Pulmonary artery endothelial cell (primary cell): ENCODE measurements around the gene ARHGAP21. TPM values are rescaled to one million over a fixed set of nuclear protein-coding genes. Genes with fewer than 3 reads are reported as not detected.
"Not testable (repeated sequence)": the region's sequence is repeated elsewhere in the genome, so short reads cannot be mapped to it uniquely, and the experiment has no call there.

ENCODE experiments used
- DNase-seq: peaks from one replicate; pipeline ENCODE4 v3.0.0-alpha.2; 2011; ENCODE audit warnings: low read depth, low spot score
- total RNA-seq: library from RNA; depleted of rRNA; stranded (reverse); fragments of >200 nt; gene quantifications from 2 replicates; pipeline ENCODE4 v1.2.3, GENCODE V29; 2014

The ARHGAP21 gene
- total RNA-seq, 1 donor from 2014 or later = 62.2 TPM

GRCh38 chr10:24685958-24686540, 37.6 kb downstream of the ARHGAP21 start:
- DNase-seq = no peak

GRCh38 chr10:24683554-24683953, 40.1 kb downstream of the ARHGAP21 start:
- no peak for DNase-seq

DNA sequence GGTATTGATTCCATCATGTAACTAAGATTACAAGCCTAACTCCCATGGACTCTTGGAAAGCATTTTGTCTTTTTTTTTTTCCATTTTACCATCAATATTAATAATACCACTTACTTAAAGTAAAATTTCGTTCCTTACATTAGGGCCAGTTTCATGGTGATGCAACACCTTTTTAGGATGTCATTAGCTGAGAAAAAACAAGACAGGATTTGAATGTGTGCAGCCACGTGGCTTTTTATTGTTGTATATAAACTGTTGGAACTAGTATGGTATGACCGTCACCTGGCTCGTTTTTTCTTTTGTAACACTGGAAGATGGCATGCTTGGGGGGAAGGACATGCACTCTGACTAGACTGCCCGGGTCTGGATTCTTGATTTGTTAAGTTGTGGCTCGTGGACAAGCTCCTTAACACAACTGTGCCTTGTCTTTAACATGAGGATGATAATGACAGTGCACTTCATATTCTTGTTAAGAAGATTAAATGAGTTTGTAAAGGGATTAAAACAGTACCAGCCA, 42.1 kb downstream of the ARHGAP21 start:
- no peak for DNase-seq

DNA sequence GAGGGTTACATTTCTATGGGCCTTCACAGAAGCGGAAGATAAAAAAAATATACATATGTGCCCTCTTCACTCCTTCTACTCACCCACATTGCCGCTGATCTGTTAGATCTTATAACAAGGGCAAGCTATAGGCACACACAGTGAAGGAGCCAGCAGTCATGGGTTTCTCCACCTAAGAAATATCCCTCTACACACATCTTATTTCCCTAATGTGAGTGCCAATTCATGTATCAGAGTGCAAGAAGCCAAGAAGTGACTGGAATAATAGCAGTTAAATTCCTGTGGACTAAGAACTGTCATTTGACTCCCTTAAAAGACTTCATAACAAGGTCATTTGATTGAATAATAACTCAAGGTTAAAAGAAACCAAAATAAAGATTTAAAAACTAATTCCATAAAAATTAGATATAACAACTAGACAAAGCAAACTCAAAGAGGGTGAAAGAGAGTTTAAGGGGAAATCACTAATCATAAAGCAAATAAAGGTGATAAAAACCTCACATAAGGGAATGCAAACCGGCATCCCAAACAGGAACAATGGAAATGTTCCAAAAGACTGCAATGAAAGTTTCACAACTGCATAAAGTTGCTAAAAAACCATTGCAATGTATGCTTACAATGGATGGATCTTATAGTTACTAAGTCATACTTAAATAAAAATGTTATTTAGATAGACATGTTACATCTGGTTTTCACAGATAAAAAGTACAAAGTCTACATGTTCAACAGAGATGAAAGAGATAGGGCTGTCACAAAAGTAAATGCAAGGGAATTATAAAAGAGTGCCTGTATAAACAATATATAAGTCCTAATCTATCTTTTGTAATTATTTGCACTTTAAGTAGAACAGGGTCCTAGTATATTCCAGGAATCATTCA, 42.8 kb downstream of the ARHGAP21 start:
- DNase-seq = no peak

- DNase-seq = no peak
Observed at GRCh38 chr10:24678757-24679156, 44.9 kb downstream of the ARHGAP21 start.

DNA sequence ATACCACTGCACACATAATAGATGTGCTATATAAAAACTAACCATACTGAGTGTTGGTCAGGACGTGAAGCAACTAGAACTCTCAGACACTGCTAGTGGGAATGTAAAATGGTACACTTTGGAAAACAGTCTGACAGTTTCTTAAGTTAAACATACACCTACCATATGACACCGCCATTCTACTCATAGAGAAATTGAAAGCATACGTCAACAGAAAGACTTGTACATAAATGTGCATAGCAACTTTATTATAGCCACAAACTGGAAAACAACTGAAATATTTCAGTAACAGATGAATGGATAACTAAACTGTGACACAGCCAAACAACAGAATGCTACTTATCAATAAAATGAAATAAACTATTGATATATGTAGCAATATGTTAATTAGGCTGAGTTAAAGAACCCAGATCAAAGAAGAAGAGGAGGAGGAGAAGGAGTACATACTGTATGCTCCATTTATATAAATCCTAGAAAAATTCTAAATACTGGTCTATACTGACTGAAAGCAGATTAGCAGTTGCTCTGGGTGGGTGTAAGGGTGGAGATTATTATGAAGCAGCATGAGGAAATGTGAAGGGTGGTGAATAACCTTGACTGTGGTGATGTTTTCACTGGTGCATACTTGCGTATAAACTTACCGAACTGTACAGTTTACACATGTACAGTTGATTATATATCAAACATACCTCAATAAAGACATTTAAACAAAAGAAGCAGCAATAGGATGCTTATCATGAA, 48.6 kb downstream of the ARHGAP21 start:
- no peak for DNase-seq

- no peak for DNase-seq
Observed at GRCh38 chr10:24670964-24671670, 52.6 kb downstream of the ARHGAP21 start.

GRCh38 chr10:24669285-24669852, 54.3 kb downstream of the ARHGAP21 start:
- no peak for DNase-seq

DNA sequence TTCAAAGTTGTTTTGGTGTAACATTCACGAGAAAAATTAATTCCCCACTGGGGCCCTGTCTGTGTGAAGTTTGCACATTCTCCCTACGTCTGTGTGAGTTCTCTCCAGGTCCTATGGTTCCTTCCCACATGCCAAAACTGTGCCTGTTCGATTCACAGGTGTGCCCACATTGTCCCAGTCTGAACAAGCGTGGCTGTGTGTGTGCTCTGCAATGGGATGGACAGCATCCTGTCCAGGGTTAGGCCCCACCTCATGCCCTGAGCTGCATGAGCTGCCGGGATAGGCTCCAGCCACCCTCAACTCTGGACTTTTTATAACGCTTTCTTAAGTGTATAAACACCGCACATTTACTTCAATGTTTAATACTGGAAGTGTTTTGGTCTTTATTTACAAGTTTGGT, 55.4 kb downstream of the ARHGAP21 start:
- DNase-seq = no peak

DNA sequence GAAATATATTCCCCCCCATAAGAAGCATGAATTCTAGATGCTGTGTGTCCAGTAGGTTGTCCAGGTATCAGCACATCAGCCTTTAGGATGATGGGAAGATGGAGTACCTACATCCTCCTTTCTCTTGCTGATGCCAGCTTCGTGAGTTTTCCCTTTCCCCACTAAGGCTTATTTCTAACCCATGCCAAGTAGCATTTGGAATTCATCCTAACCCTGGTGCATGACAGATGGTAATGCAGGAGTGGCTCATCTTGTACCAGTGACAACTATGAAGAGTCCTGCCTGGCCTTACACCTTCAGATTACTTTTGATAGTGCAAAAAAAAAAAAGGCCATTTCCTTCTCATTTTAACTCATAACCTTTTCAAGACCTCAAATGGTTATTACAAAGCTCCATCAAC, 58.7 kb downstream of the ARHGAP21 start:
- DNase-seq = no peak

- DNase-seq = no peak
Observed at GRCh38 chr10:24661376-24661775, 62.3 kb downstream of the ARHGAP21 start.

DNA sequence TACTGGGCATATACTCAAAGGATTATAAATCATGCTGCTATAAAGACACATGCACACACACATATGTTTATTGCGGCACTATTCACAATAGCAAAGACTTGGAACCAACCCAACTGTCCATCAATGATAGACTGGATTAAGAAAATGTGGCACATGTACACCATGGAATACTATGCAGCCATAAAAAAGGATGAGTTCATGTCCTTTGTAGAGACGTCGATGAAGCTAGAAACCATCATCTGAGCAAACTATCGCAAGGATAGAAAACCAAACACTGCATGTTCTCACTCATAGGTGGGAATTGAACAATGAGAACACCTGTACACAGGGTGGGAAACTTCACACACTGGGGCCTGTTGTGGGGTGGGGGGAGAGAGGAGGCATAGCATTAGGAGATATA, 65.4 kb downstream of the ARHGAP21 start:
- DNase-seq = not testable (repeated sequence)

DNA sequence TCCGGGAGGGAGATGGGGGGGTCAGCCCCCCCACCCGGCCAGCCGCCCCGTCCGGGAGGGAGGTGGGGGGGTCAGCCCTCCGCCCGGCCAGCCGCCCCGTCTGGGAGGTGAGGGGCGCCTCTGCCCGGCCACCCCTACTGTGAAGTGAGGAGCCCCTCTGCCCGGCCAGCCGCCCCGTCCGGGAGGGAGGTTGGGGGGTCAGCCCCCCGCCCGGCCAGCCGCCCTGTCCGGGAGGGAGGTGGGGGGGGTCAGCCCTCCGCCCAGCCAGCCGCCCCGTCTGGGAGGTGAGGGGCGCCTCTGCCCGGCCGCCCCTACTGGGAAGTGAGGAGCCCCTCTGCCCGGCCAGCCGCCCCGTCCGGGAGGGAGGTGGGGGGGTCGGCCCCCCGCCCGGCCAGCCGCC, 67.4 kb downstream of the ARHGAP21 start:
- DNase-seq = not testable (repeated sequence)

GRCh38 chr10:24652381-24652957, 71.2 kb downstream of the ARHGAP21 start:
- no peak for DNase-seq

- DNase-seq = no peak
Observed at GRCh38 chr10:24651923-24652322, 71.8 kb downstream of the ARHGAP21 start.

DNA sequence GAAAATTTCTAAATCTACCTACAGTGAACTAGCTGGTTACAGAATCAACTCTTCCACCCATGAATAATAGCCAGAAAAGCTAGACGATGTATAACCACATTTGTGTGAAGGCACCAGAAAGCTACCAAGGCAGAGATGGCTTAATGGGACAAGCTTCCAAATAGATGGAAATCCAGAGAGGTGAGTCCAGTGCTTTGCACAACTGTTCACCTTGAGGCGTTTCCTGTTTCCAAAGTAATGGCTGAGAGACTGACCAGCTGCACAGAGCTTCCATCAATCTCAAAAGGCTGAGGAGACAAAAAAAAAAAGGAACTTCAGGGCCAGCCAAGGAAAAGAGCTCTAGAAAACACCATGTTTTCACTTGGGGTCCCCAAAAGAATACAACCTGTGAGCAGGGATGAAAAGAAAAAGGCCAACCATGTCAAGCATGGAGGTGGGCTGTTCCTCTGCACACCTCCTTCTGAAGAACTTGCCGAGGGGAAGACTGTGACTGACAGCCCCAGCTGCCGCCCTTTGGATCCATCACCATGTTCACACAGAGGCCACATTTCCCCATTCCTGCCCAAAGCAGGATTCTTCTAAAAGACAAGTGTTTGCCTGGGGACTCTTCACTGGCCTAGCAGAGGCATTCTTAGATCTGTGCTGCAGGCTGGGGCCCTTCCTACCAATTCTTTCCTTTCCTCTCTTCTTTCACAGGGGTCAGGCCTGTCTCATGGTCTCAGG, 72.9 kb downstream of the ARHGAP21 start:
- no peak for DNase-seq

- peak; percentile 37 for DNase-seq
Observed at GRCh38 chr10:24645784-24646183, 77.9 kb downstream of the ARHGAP21 start.

- DNase-seq = no peak
Observed at GRCh38 chr10:24645022-24645421, 78.7 kb downstream of the ARHGAP21 start.

DNA sequence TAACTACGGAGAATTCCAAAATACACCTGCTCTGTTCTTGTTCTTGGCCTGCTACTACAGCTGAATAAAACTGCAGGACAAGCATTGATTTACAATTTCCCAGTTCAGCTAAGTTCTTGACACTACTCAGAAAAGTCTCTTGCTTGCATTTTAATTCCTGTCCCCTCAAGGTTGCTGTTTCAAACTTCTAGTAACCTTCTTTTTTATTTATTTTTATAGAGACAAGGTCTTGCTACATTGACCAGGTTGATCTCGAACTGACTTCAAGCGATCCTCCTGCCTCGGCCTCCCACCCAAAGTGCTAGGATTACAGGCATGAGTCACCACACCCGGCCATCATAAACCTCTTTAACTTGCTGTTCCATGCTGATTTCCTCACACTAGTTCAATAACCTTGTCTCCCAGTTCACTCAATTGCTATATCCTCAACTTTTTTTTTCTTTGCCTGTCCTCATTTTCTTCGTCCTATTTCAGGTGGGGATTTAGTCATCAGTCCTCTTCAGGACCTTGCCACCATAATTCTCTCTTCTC, 79.9 kb downstream of the ARHGAP21 start:
- no peak for DNase-seq
